Activated CD8-positive, alpha-beta memory T cell treated with anti-CD3 and anti-CD28 coated beads for 4 hours (primary cell): ENCODE data around the gene NCOA3.
"Not testable (repeated sequence)": the region's sequence is repeated elsewhere in the genome, so short reads cannot be mapped to it uniquely, and the experiment has no call there.

Experiments
- DNase-seq, 2 donors: peaks; one replicate each; pipeline ENCODE4 v3.0.0-alpha.2; 2020; ENCODE audit warnings: low read depth in 2 of 2

NCOA3 gene

DNA sequence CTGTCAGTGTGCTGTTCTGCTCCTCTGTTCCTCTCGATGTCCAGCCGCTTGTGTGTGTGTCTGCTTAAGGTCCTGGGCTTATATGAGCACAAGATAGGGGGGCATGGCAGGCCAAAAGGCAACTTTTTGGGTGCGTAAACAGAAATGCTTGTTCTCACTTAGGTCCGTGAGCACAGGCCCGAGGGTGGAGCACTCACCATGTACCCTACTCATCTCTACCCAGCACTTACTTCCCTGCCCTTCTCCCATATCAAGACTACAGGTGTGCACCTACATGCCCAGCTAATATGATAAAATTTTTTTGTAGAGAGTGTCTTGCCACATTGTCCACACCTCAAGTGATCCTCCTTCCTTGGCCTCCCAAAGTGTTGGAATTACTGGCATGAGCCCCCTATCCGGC lies 34.3 kb downstream of the NCOA3 start:
- DNase-seq: no peak

DNA sequence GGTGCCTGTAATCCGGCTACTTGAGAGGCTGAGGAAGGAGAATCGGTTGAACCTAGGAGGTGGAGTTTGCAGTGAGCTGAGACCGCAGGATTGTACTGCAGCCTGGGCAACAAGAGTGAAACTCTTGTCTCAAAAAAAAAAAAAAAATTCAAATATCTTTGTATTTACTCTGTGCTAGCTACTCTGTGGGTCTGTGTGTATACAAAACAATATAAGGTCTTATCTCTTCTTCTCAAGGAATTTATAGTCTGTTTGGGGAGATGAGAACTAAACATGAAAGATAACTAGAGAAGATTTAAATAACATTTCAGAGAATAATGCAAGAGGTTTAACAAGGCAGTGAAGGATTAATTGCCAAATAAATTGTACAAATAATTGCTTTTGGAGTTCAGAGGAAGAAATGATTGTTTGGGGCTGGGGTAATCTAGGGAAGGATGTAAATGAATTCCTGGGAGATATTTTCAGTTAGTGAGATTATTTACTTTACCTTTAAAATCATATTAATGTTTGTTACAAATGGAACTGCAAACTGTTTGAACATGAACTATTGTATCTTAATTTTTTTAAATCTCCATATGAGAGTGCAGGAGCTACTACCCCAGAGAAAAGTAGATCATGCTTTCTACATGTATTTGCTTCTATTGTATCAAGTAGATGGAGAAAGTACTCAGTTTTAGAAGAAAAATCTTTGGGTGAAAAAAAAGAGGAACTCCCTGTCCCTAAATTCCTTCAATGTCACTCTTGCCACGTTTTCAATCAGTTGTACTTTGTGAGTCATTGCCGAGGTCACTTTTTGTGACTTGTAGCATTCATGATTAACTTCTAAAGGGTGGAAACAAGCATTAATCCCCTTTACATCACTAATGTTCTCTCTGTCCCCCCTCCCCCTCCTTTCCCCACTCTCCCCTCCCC lies 39.0 kb downstream of the NCOA3 start:
- no peak for DNase-seq

DNA sequence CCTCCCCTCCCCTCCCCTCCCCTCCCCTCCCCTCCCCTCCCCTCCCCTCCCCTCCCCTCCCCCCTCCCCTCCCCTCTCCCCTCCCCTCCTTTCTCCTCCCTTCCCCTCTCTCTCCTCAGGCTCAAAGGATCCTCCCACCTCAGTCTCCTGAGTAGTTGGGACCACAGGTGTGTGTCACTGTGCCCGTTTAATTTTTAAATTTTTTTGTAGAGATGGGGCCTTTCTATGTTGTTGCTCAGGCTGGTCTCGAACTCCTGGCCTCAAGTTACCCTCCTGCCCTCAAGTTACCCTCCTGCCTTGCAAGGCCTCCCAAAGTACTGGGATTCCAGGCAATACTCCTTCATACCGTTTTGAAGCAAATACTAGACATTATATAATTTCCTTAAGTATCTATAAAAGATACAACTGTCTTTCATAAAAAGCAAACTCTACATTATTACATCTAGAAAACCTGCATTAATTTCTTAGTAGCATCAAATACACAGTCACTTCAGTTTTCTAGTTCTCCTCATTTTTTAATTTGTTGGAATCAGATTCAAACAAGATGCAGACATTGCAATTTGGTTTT lies 39.8 kb downstream of the NCOA3 start:
- no peak for DNase-seq

DNA sequence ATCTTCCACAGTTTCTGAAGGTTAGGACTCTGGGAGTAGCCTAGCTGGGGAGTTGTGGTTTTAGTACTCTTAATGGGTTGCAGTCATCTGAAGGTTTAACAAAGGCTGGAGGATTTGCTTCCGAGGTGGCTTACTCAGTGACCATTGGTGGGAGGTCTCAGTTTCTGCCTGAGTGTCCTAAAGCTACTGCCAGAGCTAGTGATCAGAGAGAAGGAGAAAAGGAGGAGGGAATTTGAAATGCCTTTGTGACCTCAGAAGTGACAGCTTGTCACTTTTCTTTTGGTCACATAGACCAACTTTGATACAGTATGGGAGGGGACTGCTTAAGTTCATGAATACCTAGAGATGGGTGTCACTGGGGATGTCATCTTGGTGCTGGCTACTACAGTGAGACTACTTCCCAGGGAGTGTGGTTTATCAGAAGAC lies 41.3 kb downstream of the NCOA3 start:
- no peak for DNase-seq

DNA sequence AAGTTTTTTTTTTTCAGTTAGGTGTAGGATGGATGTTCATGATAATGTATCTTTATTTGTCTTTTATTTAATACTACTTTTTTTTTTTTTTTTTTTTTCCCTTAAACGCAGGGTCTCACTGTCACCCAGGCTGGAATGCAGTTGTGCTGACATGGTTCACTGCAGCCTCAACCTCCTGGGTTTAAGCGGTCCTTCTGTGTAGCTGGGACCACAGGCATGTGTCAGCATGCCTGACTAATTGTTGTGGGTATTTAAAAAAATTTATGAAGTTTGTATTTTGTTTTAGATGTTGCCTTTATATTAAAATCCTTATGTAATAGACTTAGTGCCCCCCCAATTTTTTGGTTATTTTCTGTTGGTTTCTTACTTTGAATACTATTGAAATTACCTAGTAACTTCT lies 42.6 kb downstream of the NCOA3 start:
- DNase-seq: peak in 1 of 2 donors; percentile 7

DNA sequence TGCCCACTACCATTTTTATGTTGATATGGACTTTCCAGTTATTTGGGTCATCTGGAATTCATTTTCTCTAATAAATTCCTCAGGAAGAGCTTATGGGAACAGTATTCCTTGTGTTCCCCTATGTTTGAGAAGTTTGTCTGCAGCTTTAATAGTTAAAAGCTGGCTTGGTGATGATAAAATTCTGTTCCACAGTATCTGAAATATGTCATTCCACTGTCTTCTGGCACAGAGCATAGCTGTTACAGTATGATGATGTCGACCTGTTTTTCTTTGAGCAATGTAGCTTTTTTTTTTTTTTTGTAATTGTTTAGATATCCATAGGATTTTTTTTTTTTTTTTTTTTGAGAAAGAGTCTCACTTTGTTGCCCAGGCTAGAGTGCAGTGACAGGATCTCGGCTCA lies 43.2 kb downstream of the NCOA3 start:
- DNase-seq: no peak

DNA sequence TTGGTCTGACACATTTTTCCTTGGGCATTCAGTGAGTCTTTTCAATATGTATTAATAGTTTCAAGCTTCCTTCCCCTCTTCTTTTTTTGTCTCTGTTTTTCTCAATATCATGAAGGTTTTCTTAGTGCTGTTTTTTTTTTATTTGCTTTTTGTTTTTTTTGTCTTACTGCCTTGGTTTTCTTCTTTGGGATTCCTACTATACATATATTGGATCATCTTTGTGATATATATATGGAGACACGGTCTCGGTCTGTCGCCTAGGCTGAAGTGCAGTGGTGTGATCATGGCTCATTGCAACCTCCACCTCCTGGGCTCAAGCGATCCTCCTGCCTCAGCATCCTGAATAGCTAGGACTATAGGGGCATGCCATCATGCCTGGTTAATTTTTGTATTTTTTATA lies 43.8 kb downstream of the NCOA3 start:
- DNase-seq: no peak

DNA sequence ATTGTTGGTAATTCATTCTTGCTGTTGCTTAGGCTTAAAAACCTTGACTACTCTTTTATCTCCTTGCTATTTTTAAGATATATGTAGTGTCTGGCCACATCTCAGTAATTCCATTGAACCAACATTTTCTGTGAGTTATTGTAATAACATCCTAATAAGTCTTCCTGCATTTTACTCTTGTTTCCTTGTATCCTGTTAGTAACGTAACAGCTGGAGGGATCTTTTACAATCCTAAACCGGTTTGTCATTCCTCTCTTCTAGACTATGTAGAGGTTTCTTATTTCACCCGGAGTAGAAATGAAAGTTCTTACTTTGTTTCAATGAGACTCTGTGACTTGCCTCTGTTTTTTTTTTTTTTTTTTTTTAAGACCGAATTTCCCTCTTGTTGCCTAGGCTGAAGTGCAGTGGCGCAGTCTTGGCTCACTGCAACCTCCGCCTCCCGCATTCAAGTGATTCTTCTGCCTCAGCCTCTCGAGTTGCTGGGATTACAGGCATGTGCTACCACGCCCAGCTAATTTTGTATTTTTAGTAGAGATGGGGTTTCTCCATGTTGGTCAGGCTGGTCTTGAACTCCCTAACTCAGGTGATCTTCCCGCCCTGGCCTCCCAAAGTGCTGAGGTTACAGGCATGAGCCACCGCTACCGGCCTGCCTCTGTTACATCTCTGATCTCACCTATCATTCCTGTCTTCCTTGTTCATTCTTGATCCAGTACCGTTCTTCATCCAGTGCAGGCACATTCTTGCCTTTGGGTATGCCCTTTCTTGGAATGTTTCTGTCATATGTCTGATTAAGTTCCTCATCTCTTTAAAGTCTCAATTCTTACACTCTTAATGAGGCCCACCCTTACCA lies 44.7 kb downstream of the NCOA3 start:
- no peak for DNase-seq

DNA sequence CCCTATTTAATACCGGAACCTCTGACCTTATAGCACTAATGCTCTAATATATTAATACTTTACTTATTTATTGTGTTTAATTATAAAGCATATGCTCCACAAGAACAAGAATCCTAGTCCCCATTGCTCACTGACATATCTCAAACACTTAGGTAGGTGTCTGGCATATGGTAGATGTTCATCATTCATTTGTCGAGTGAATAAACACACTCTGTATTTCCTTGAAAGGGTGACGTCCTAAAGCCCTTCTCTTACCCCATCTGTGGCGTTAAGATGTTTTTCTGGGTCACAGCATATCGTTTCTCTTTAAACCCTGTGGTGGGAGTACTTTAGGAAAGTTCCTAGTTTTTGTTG lies 45.3 kb downstream of the NCOA3 start:
- DNase-seq: no peak

DNA sequence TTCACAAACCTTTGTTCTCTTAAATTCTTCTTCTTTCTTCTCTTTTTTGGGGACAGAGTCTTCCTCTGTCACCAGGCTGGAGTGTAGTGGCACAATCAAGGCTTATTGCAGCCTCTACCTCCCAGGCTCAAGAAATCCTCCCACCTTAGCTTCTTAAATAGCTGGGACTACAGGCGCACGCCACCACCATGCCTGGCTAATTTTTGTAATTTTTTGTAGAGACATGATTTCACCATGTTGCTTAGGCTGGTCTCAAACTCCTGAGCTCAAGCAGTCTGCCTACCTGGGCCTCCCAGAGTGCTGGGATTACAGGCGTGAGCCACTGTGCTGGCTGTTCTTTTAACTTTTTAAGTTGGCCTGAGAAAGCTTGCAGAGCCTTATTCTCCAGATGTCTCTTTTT lies 48.0 kb downstream of the NCOA3 start:
- DNase-seq: no peak

DNA sequence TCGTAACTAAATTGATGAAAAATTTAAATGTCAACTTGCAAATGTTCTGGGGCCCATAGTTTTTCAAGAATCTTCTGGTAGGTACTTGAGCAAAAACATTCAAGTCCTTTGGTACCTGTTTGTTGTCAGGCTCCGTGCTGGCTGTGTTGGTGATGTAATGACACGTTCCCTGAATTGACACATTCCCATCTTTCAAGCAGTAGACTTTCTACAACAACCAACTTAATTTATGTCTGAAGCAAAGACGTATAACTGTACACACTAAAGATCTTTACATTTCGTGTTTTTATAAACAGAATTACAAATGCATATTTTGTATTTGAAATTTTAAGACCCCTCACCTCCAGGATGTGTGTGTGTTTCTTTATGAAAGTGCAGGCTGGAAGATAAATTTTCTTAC lies 49.5 kb downstream of the NCOA3 start:
- no peak for DNase-seq

DNA sequence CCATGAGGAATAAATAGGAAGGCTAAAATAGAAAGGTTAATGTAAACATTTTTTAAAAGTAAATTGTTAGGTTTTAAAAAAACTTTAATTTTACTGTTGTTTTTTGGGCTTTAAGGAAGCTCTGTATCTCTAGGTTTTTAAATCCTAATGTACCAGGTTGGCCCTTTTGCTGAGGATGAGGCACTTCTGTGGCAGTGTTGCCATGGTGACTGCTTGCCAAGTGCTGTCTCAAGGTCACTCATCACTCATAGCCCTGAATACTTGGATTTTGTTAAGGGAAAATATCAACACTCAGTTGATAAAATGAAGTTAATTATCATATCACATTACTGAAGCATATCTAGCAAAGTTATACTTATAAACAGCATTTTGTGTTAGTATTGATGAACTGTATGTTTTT lies 50.2 kb downstream of the NCOA3 start:
- no peak for DNase-seq

DNA sequence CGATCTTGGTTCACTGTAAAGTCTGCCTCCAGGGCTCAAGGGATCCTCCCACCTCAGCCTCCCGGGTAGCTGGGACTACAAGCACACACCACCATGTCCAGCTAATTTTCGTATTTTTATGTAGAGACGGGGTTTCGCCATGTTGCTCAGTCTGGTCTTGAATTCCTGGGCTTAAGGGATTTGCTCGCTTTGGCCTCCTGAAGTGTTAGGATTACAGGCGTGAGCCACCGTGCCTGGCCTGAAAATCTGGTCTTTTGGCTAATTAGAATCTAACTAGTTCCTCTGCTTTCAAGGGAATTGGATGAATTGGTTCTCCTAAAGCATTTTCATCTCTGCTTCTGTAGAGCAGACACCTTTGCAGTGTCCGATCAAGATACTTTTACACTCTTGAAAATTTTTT lies 51.3 kb downstream of the NCOA3 start:
- DNase-seq: no peak

DNA sequence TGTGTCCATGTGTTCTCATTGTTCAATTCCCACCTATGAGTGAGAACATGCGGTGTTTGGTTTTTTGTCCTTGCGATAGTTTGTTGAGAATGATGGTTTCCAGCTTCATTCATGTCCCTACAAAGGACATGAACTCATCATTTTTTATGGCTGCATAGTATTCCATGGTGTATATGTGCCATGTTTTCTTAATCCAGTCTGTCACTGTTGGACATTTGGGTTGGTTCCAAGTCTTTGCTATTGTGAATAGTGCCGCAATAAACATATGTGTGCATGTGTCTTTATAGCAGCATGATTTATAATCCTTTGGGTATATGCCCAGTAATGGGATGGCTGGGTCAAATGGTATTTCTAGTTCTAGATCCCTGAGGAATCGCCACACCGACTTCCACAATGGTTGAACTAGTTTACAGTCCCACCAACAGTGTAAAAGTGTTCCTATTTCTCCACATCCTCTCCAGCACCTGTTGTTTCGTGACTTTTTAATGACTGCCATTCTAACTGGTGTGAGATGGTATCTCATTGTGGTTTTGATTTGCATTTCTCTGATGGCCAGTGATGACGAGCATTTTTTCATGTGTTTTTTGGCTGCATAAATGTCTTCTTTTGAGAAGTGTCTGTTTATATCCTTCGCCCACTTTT lies 52.0 kb downstream of the NCOA3 start:
- not testable (repeated sequence) for DNase-seq

DNA sequence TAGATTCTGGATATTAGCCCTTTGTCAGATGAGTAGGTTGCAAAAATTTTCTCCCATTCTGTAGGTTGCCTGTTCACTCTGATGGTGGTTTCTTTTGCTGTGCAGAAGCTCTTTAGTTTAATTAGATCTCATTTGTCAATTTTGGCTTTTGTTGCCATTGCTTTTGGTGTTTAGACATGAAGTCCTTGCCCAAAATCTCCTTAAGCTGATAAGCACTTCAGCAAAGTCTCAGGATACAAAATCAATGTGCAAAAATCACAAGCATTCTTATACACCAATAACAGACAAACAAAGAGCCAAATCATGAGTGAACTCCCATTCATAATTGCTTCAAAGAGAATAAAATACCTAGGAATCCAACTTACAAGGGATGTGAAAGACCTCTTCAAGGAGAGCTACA lies 52.6 kb downstream of the NCOA3 start:
- DNase-seq: not testable (repeated sequence)

DNA sequence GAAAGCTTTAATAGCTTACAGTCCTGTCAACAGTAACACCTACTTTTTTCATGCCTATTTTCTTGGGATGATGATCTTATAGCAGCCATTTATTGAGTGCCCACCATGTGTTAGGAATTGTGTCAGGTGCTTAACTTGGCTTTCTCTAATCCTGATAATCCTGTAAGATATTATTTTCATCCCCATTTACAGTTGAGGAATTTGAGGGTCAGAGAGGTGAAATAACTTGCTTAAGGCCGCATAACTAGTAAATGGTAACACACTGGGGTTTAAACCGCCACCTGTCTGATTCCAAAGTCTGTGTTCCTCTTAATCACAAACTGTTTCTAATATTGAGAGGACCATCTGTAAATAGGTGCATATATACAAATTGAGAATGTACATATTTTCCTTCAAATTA lies 55.5 kb downstream of the NCOA3 start:
- no peak for DNase-seq

DNA sequence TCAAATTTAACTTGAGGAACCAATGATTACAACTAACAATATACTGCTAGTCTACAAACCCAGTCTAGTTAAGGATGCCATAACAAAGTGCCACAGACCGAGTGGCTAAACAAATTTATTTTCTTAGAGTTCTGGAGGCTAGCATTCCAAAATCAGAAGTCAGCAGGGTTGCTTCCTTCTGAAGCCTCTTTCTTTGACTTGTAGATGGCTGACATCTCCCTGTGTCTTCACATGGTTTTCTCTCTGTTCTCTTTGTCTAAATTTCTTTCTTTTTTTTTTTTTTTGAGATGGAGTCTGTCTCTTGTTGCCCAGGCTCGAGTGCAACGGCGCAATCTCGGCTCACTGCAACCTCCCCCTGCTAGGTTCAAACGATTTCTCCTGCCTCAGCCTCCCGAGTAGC lies 56.1 kb downstream of the NCOA3 start:
- DNase-seq: no peak

DNA sequence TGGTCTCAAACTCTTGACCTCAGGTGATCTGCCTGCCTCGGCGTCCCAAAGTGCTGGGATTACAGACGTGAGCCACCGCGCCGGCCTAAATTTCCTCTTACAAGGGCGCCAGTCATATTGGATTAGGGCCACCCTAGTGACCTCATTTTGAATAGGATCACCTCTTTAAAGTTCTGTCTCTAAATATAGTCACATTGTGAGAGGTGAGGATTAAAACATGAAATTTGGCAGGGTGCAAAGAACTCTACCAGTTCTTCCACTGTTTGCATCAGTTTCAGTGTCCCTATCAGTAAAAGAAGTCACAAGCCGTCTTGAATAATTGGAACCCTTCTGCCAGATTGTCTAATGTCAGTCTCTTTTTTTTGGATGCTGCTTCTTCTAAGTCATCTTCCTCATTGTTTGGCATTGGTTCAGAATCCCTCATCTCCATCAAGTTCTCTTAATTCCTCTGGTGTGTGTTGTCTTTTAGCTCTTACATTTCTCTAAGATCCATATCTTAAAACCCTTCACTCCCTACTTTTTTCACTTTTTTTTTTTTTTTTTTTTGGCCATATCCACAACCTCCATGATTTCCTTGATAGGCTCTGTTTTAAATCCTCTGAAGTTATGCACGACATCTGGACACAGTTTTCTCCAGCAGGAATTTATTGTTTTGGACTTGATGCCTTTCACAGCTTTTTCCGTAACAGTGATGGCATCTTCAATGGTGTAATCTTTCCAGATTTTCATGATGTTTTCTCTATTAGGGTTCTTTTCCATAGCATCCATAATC lies 56.8 kb downstream of the NCOA3 start:
- no peak for DNase-seq

DNA sequence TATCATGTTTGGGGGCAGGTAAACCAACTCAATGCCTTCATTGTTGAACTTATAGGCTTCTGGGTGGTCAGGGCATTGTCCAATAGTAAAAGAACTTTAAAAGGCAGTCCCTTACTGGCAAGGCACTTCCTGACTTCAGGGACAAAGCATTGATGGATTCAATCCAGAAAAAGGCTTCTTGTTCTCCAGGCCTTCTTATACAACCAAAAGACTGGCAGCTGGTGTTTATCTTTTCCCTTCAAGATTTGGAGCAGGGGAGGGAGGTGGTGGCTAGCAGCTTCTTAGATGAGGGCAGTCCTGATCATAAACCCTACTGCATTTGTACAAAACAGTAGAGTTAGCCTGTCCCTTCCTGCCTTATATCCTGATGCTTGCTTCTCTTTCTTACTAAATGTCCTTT lies 57.5 kb downstream of the NCOA3 start:
- DNase-seq: no peak

DNA sequence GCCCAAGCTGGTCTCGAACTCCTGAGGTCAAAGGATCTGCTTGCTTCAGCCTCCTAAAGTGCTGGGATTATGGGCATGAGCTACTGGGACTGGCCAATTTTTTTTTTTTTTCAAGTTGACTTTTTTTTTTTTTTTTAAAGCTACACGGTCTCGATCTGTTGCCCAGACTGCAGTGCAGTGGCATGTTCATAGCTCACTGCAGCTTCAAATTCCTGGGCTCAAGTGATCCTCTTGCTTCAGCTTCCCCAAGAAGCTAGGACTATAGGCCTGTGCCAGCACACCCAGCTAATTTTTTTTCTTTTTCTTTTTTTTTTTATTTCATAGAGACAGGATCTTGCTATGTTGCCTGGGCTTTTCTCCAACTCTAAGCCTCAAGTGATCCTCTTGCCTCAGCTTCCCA lies 59.5 kb downstream of the NCOA3 start:
- DNase-seq: no peak
